OCI-LY7 (cell line): ENCODE results near the gene TP53BP1. TPM values are rescaled to one million over a fixed set of nuclear protein-coding genes. Genes with fewer than 3 reads are reported as not detected.
"Not testable (repeated sequence)": the region's sequence is repeated elsewhere in the genome, so short reads cannot be mapped to it uniquely, and the experiment has no call there.

Experiments
- BruUV-seq: library from RNA; stranded (reverse); fragments of 400-500 nt; replicated peaks from 2 replicates; lab custom pipeline; 2021; lab: Mats Ljungman, UMichigan
- CTCF ChIA-PET: fragments of 300-600 bp; sonication (Branson Sonifier 250); formaldehyde crosslinking; loops from one replicate; lab custom pipeline; 2022; ENCODE audit warnings: antibody characterized with exemption; ENCODE audit not compliant: unreplicated experiment; lab: Charles Lee
- POLR2A ChIA-PET: fragments of 300-600 bp; sonication (Branson Sonifier 250); formaldehyde crosslinking; loops from one replicate; lab custom pipeline; 2022; ENCODE audit warnings: antibody characterized with exemption; lab: Charles Lee
- DNase-seq: peaks from one replicate; pipeline ENCODE4 v3.0.0-alpha.2; 2015; ENCODE audit warnings: low spot score
- H2AFZ ChIP-seq: fragments of 200-600 bp; sonication (generic), shearing (Covaris generic); 2 replicates; pipeline ENCODE4 v1.6.1; 2014; ENCODE audit warnings: mild to moderate bottlenecking, antibody characterized with exemption, low read length, moderate library complexity
- H3K27ac ChIP-seq: fragments of 200-600 bp; sonication (generic); 2 replicates; pipeline ENCODE4 v1.5.1; 2014; ENCODE audit warnings: mixed run types, low read depth, mild to moderate bottlenecking, moderate library complexity, low read length, inconsistent platforms; ENCODE audit not compliant: poor library complexity, severe bottlenecking
- H3K36me3 ChIP-seq: fragments of 200-600 bp; sonication (generic); 2 replicates; pipeline ENCODE4 v1.6.1; 2014; ENCODE audit warnings: mild to moderate bottlenecking, antibody characterized with exemption, low read length, moderate library complexity, mixed read lengths; ENCODE audit not compliant: insufficient read depth
- H3K4me1 ChIP-seq: fragments of 200-600 bp; sonication (generic); 2 replicates; pipeline ENCODE4 v1.5.1; 2014; ENCODE audit warnings: mild to moderate bottlenecking, low read length; ENCODE audit not compliant: insufficient read depth, poor library complexity, severe bottlenecking
- H3K4me2 ChIP-seq: fragments of 200-600 bp; sonication (generic); 2 replicates; pipeline ENCODE4 v1.6.1; 2014; ENCODE audit warnings: mild to moderate bottlenecking, low read length
- H3K4me3 ChIP-seq: fragments of 200-600 bp; sonication (generic); 2 replicates; pipeline ENCODE4 v1.5.1; 2014; ENCODE audit warnings: mild to moderate bottlenecking, low read depth, low read length; ENCODE audit not compliant: poor library complexity, severe bottlenecking
- H3K79me2 ChIP-seq: fragments of 200-600 bp; sonication (generic); 2 replicates; pipeline ENCODE4 v1.6.1; 2016; ENCODE audit warnings: low read depth, mild to moderate bottlenecking, low read length, moderate library complexity, mixed read lengths; ENCODE audit not compliant: insufficient read depth
- H3K9me2 ChIP-seq: fragments of 200-600 bp; sonication (generic); 2 replicates; pipeline ENCODE4 v1.6.1; 2016; ENCODE audit warnings: mild to moderate bottlenecking, low read length, mixed read lengths; ENCODE audit not compliant: insufficient read depth
- H3K9me3 ChIP-seq: fragments of 200-600 bp; sonication (generic); 2 replicates; pipeline ENCODE4 v1.6.1; 2014; ENCODE audit warnings: mild to moderate bottlenecking, mixed run types, low read length, mixed read lengths
- H4K20me1 ChIP-seq: fragments of 200-600 bp; sonication (generic); 2 replicates; pipeline ENCODE4 v1.6.1; 2014; ENCODE audit warnings: mild to moderate bottlenecking, antibody characterized with exemption, low read length, moderate library complexity, mixed read lengths; ENCODE audit not compliant: insufficient read depth
- EZH2phosphoT487 ChIP-seq: fragments of 200-600 bp; sonication (generic); IDR thresholded peaks from 2 replicates; pipeline ENCODE4 v1.6.1; 2018; ENCODE audit warnings: low read depth, borderline replicate concordance, mild to moderate bottlenecking, mixed run types, antibody characterized with exemption, low read length, moderate library complexity, mixed read lengths
- intact Hi-C: fragments of 100-400 bp; cut with micrococcal nuclease; formaldehyde crosslinking; loops from one replicate; pipeline ENCODE4 v1.10.0; 2022; ENCODE audit not compliant: unreplicated experiment
- total RNA-seq, 2 experiments: library from RNA; depleted of rRNA in 1 of 2; stranded (reverse); fragments of >200 nt in 1 of 2; shearing (Covaris generic) in 1 of 2; gene quantifications; 2 replicates each; pipeline ENCODE4 v1.2.3, GENCODE V29; 2014 to 2022
- TF ChIP-seq, protein P1 (sequence below): fragments of 200-600 bp; sonication (generic); conservative IDR thresholded peaks from 2 replicates; pipeline ENCODE4 v1.5.1; 2014; ENCODE audit warnings: mild to moderate bottlenecking, antibody characterized with exemption, low read length, moderate library complexity, mixed read lengths

TP53BP1 gene
- total RNA-seq, 2 experiments from 2014 or later = 51.8 to 69.3 TPM

GRCh38 chr15:43403616-43404015 lies 89.3 kb downstream of the TP53BP1 start:
- TF ChIP-seq, protein P1, sequence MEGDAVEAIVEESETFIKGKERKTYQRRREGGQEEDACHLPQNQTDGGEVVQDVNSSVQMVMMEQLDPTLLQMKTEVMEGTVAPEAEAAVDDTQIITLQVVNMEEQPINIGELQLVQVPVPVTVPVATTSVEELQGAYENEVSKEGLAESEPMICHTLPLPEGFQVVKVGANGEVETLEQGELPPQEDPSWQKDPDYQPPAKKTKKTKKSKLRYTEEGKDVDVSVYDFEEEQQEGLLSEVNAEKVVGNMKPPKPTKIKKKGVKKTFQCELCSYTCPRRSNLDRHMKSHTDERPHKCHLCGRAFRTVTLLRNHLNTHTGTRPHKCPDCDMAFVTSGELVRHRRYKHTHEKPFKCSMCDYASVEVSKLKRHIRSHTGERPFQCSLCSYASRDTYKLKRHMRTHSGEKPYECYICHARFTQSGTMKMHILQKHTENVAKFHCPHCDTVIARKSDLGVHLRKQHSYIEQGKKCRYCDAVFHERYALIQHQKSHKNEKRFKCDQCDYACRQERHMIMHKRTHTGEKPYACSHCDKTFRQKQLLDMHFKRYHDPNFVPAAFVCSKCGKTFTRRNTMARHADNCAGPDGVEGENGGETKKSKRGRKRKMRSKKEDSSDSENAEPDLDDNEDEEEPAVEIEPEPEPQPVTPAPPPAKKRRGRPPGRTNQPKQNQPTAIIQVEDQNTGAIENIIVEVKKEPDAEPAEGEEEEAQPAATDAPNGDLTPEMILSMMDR = no peak
- TF ChIP-seq EZH2phosphoT487 = no peak
- intact Hi-C loops = no loop called here

DNA sequence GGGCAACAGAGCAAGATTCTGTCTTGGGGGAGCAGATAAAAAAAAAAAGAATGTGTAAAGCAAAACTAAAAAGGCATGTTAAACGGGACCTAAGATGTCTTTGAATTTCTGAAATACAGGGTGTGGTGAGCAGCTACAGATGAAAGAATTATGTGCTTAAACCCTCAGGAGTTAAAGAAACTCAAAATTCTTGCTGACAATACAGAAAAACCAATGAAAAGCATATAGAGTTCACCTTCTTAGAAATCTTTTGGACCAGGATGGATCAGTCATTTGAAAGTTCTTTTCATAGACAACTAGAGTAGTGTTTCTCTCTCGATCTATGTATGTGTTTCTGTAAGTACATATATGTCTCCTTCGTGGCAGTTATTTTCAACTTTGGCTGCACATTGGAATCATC lies 90.7 kb downstream of the TP53BP1 start:
- no peak overlapping the region for H3K4me2 ChIP-seq
- no peaks in the 10 kb centered on the region for H3K4me1 ChIP-seq
- peaks cover 99% of the 10 kb centered on the region for H3K36me3 ChIP-seq
- H3K9me3 ChIP-seq = no peaks in the 10 kb centered on the region
- TF ChIP-seq, protein P1 = no peak
- TF ChIP-seq EZH2phosphoT487 = no peak
- H4K20me1 ChIP-seq = no peaks in the 10 kb centered on the region
- intact Hi-C loops = no loop called here
- H3K79me2 ChIP-seq = no peaks in the 10 kb centered on the region
- H2AFZ ChIP-seq = no peak overlapping the region
- no peaks in the 10 kb centered on the region for H3K9me2 ChIP-seq
- DNase-seq = no peak
- POLR2A ChIA-PET = no interaction called here
- CTCF ChIA-PET = no interaction called here
- H3K27ac ChIP-seq = no peak overlapping the region
- no peak overlapping the region for H3K4me3 ChIP-seq
- no TSS peak for BruUV-seq

More at GRCh38 chr15:43403616-43404015, 89.3 kb downstream of the TP53BP1 start:
- Histone ChIP-seq H3K4me1 (no peaks in the 10 kb centered on the region), H3K9me2 (no peaks in the 10 kb centered on the region), H3K4me2 (no peak overlapping the region), H3K36me3 (peaks cover 99% of the 10 kb centered on the region), H4K20me1 (no peaks in the 10 kb centered on the region), H3K79me2 (no peaks in the 10 kb centered on the region), H3K4me3 (no peak overlapping the region), H3K9me3 (no peaks in the 10 kb centered on the region), H2AFZ (no peak overlapping the region), H3K27ac (no peak overlapping the region)
- BruUV-seq = no TSS peak
- CTCF ChIA-PET = no interaction called here
- POLR2A ChIA-PET = interaction anchor here (0.5 kb wide), 1 partner anchor 1174 kb away, joined by 3 read pairs; no protein-coding TSS in a partner anchor
- no peak for DNase-seq

DNA sequence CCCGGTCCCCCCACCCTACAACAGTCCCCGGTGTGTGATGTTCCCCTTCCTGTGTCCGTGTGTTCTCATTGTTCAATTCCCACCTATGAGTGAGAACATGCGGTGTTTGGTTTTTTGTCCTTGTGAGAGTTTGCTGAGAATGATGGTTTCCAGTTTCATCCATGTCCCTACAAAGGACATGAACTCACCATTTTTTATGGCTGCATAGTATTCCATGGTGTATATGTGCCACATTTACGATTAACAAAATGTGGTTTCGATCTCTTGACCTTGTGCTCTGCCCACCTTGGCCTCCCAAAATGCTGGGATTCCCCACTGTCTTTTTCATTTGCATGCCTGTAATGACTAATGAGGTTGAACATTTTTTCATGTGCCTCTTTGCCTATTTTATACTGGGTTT lies 99.4 kb downstream of the TP53BP1 start:
- H3K27ac ChIP-seq, CTCF ChIA-PET, H3K4me2 ChIP-seq, H2AFZ ChIP-seq, H3K9me2 ChIP-seq, DNase-seq, H3K9me3 ChIP-seq, H3K79me2 ChIP-seq, H3K4me1 ChIP-seq, H3K4me3 ChIP-seq, BruUV-seq, H4K20me1 ChIP-seq, intact Hi-C loops: not testable (repeated sequence)
- POLR2A ChIA-PET = interaction anchor here (0.7 kb wide), 1 partner anchor 28 kb away, joined by 3 read pairs; no protein-coding TSS in a partner anchor
- peaks cover 77% of the 10 kb centered on the region for H3K36me3 ChIP-seq
